Osteoblast (primary cell): ENCODE measurements around the gene GPR55. TPM values are rescaled to one million over a fixed set of nuclear protein-coding genes. Genes with fewer than 3 reads are reported as not detected.

Experiments used
- DNase-seq: peaks from one replicate; pipeline ENCODE4 v3.0.0; 2011; ENCODE audit warnings: low spot score, mixed read lengths; ENCODE audit not compliant: insufficient read length; ENCODE audit errors: missing footprints
- H2AFZ ChIP-seq: 2 replicates; pipeline ENCODE4 v1.6.0; 2011; ENCODE audit warnings: mild to moderate bottlenecking, low read length
- H3K27ac ChIP-seq: 2 replicates; pipeline ENCODE4 v1.5.1; 2011; ENCODE audit warnings: mild to moderate bottlenecking, low read depth, low read length, moderate library complexity
- H3K27me3 ChIP-seq: 2 replicates; pipeline ENCODE4 v1.6.0; 2012; ENCODE audit warnings: mild to moderate bottlenecking, control low read depth, inconsistent platforms, low read length, moderate library complexity; ENCODE audit not compliant: insufficient read depth
- H3K36me3 ChIP-seq: 2 replicates; pipeline ENCODE4 v1.5.1; 2011; ENCODE audit warnings: mild to moderate bottlenecking, low read length, control low read depth, moderate library complexity; ENCODE audit not compliant: insufficient read depth
- H3K4me1 ChIP-seq: 2 replicates; pipeline ENCODE4 v1.5.1; 2011; ENCODE audit warnings: mild to moderate bottlenecking, low read length, control low read depth, moderate library complexity; ENCODE audit not compliant: insufficient read depth
- H3K4me2 ChIP-seq: 2 replicates; pipeline ENCODE4 v1.6.0; 2011; ENCODE audit warnings: mild to moderate bottlenecking, low read length; ENCODE audit not compliant: insufficient read depth
- H3K4me3 ChIP-seq: fragments of 200-600 bp; sonication (generic); 3 replicates; pipeline ENCODE4 v1.5.1; 2012; ENCODE audit warnings: mild to moderate bottlenecking, low read length, inconsistent platforms; ENCODE audit not compliant: insufficient read depth
- H3K79me2 ChIP-seq: 2 replicates; pipeline ENCODE4 v1.6.0; 2012; ENCODE audit warnings: mild to moderate bottlenecking, low read length, control low read depth, inconsistent platforms; ENCODE audit not compliant: insufficient read depth
- H3K9me3 ChIP-seq: 2 replicates; pipeline ENCODE4 v1.5.1; 2011; ENCODE audit warnings: low read depth, low read length, control low read depth
- H4K20me1 ChIP-seq: 2 replicates; pipeline ENCODE4 v1.6.0; 2012; ENCODE audit warnings: mild to moderate bottlenecking, low read length, control low read depth; ENCODE audit not compliant: insufficient read depth
- CTCF ChIP-seq: IDR thresholded peaks from 2 replicates; pipeline ENCODE4 v1.5.1; 2011; ENCODE audit warnings: mild to moderate bottlenecking, low read depth, low read length, moderate library complexity; ENCODE audit errors: extremely low read depth
- total RNA-seq: library from RNA; depleted of rRNA; stranded (reverse); fragments of >200 nt; gene quantifications from 2 replicates; pipeline ENCODE4 v1.2.3, GENCODE V29; 2012

GPR55 gene
- total RNA-seq, 1 donor = not detected

GRCh38 chr2:230866756-230867523 is 58.1 kb downstream of the GPR55 start:
- H3K4me3 ChIP-seq = no peak overlapping the region
- no peak overlapping the region for H3K27ac ChIP-seq
- peaks cover 9% of the 10 kb centered on the region for H3K27me3 ChIP-seq
- peaks cover 6% of the 10 kb centered on the region for H3K4me1 ChIP-seq
- H3K36me3 ChIP-seq = no peaks in the 10 kb centered on the region
- H2AFZ ChIP-seq = no peak overlapping the region
- no peaks in the 10 kb centered on the region for H3K9me3 ChIP-seq
- H4K20me1 ChIP-seq = peaks cover 15% of the 10 kb centered on the region
- DNase-seq = peak; percentile 88
- no peak overlapping the region for H3K4me2 ChIP-seq
- no peaks in the 10 kb centered on the region for H3K79me2 ChIP-seq
- no peak for TF ChIP-seq CTCF

- Histone ChIP-seq H3K4me1 (peaks cover 6% of the 10 kb centered on the region), H3K4me3 (peak overlapping the region; percentile 76), H3K36me3 (no peaks in the 10 kb centered on the region), H3K9me3 (no peaks in the 10 kb centered on the region), H2AFZ (no peak overlapping the region), H4K20me1 (peaks cover 15% of the 10 kb centered on the region), H3K27ac (no peak overlapping the region), H3K4me2 (peak overlapping the region; percentile 90), H3K27me3 (peaks cover 16% of the 10 kb centered on the region), H3K79me2 (no peaks in the 10 kb centered on the region)
- DNase-seq = peak; percentile 88
- TF ChIP-seq CTCF = no peak
Measured at GRCh38 chr2:230865766-230866755, 59.0 kb downstream of the GPR55 start.

GRCh38 chr2:230865307-230865765 is 59.7 kb downstream of the GPR55 start:
- no peaks in the 10 kb centered on the region for H3K9me3 ChIP-seq
- peaks cover 17% of the 10 kb centered on the region for H3K27me3 ChIP-seq
- H3K4me3 ChIP-seq = peak overlapping the region; percentile 76
- peaks cover 15% of the 10 kb centered on the region for H4K20me1 ChIP-seq
- H3K27ac ChIP-seq = no peak overlapping the region
- TF ChIP-seq CTCF = no peak
- H3K4me2 ChIP-seq = peak overlapping the region; percentile 90
- peaks cover 6% of the 10 kb centered on the region for H3K4me1 ChIP-seq
- H3K36me3 ChIP-seq = no peaks in the 10 kb centered on the region
- H2AFZ ChIP-seq = peak overlapping the region; percentile 83
- DNase-seq = peak; percentile 89
- H3K79me2 ChIP-seq = no peaks in the 10 kb centered on the region
